Measurements from ENCODE around the gene SMTNL2. TPM values are rescaled to one million over a fixed set of nuclear protein-coding genes. Genes with fewer than 3 reads are reported as not detected.

The SMTNL2 gene
- total RNA-seq, 2 experiments from 2014 or later: not detected

GRCh38 chr17:4584917-4585637 lies 748 bp downstream of the SMTNL2 start:
- TF ChIP-seq CTCF (IDR thresholded peaks at IDR 0.05): no peak
- Histone ChIP-seq H3K27me3 (ENCODE audit: control insufficient read depth in 1 of 2, insufficient read depth in 2 of 2, low read length in 2 of 2) (peaks cover 22 to 31% of the 10 kb centered on the region in 2 experiments), H3K27ac (ENCODE audit: low read depth in 1 of 2, low read length in 2 of 2) (no peak overlapping the region), H3K9me3 (ENCODE audit: control insufficient read depth in 1 of 2, insufficient read depth in 1 of 2, low read length in 2 of 2) (no peaks in the 10 kb centered on the region), H3K4me3 (ENCODE audit: low read length) (no peak overlapping the region), H3K4me1 (ENCODE audit: insufficient read depth, low read length) (peaks cover 10% of the 10 kb centered on the region), H3K36me3 (ENCODE audit: insufficient read depth, low read length) (no peaks in the 10 kb centered on the region)
- POLR2A ChIA-PET: no interaction called here
- peaks cover 46% of the 10 kb centered on the region for H3K27me3 Mint-ChIP-seq
- ATAC-seq (ENCODE audit: poor library complexity) (no peak), DNase-seq (no peak)
- H3K27ac Mint-ChIP-seq: no peak overlapping the region
- H3K4me3 Mint-ChIP-seq: no peak overlapping the region
- H3K4me1 Mint-ChIP-seq (ENCODE audit: low read depth): peaks cover 4% of the 10 kb centered on the region
- H3K36me3 Mint-ChIP-seq (ENCODE audit: low read depth): no peaks in the 10 kb centered on the region
- H3K9me3 Mint-ChIP-seq: no peaks in the 10 kb centered on the region
- intact Hi-C loops (cut with DNase I, micrococcal nuclease): no loop called here
- CTCF ChIA-PET: no interaction called here

GRCh38 chr17:4585638-4585994 lies 1.3 kb downstream of the SMTNL2 start:
- Histone ChIP-seq H3K27ac (ENCODE audit: low read depth in 1 of 2, low read length in 2 of 2) (no peak overlapping the region), H3K4me1 (ENCODE audit: insufficient read depth, low read length) (peaks cover 10% of the 10 kb centered on the region), H3K27me3 (ENCODE audit: control insufficient read depth in 1 of 2, insufficient read depth in 2 of 2, low read length in 2 of 2) (peaks cover 22 to 31% of the 10 kb centered on the region in 2 experiments), H3K36me3 (ENCODE audit: insufficient read depth, low read length) (no peaks in the 10 kb centered on the region), H3K9me3 (ENCODE audit: control insufficient read depth in 1 of 2, insufficient read depth in 1 of 2, low read length in 2 of 2) (no peaks in the 10 kb centered on the region), H3K4me3 (ENCODE audit: low read length) (no peak overlapping the region)
- H3K36me3 Mint-ChIP-seq (ENCODE audit: low read depth): no peaks in the 10 kb centered on the region
- DNase-seq: no peak
- peaks cover 4% of the 10 kb centered on the region for H3K4me1 Mint-ChIP-seq (ENCODE audit: low read depth)
- H3K9me3 Mint-ChIP-seq: no peaks in the 10 kb centered on the region
- peaks cover 51% of the 10 kb centered on the region for H3K27me3 Mint-ChIP-seq
- H3K27ac Mint-ChIP-seq: no peak overlapping the region
- no peak overlapping the region for H3K4me3 Mint-ChIP-seq
- intact Hi-C loops (cut with DNase I, micrococcal nuclease): no loop called here
- no peak for ATAC-seq (ENCODE audit: poor library complexity)
- ChIA-PET POLR2A (no interaction called here), CTCF (no interaction called here)
- TF ChIP-seq CTCF (IDR thresholded peaks at IDR 0.05): no peak

- intact Hi-C loops (cut with DNase I, micrococcal nuclease): no loop called here
- peaks cover 4% of the 10 kb centered on the region for H3K4me1 Mint-ChIP-seq (ENCODE audit: low read depth)
- no peaks in the 10 kb centered on the region for H3K36me3 Mint-ChIP-seq (ENCODE audit: low read depth)
- Histone ChIP-seq H3K36me3 (ENCODE audit: insufficient read depth, low read length) (no peaks in the 10 kb centered on the region), H3K27me3 (ENCODE audit: control insufficient read depth in 1 of 2, insufficient read depth in 2 of 2, low read length in 2 of 2) (peaks cover 22 to 31% of the 10 kb centered on the region in 2 experiments), H3K4me1 (ENCODE audit: insufficient read depth, low read length) (peaks cover 10% of the 10 kb centered on the region), H3K27ac (ENCODE audit: low read depth in 1 of 2, low read length in 2 of 2) (no peak overlapping the region), H3K9me3 (ENCODE audit: control insufficient read depth in 1 of 2, insufficient read depth in 1 of 2, low read length in 2 of 2) (no peaks in the 10 kb centered on the region), H3K4me3 (ENCODE audit: low read length) (no peak overlapping the region)
- no peak overlapping the region for H3K27ac Mint-ChIP-seq
- no peaks in the 10 kb centered on the region for H3K9me3 Mint-ChIP-seq
- POLR2A ChIA-PET: no interaction called here
- CTCF ChIA-PET: no interaction called here
- no peak overlapping the region for H3K4me3 Mint-ChIP-seq
- peaks cover 49% of the 10 kb centered on the region for H3K27me3 Mint-ChIP-seq
- DNase-seq (no peak), ATAC-seq (ENCODE audit: poor library complexity) (no peak)
- no peak for TF ChIP-seq CTCF (IDR thresholded peaks at IDR 0.05)
These were observed 1.7 kb downstream of the SMTNL2 start for GRCh38 chr17:4586043-4586442.
